ENCODE results near the gene TRPV3. TPM values are rescaled to one million over a fixed set of nuclear protein-coding genes. Genes with fewer than 3 reads are reported as not detected.
"Not testable (repeated sequence)": the region's sequence is repeated elsewhere in the genome, so short reads cannot be mapped to it uniquely, and the experiment has no call there.

TRPV3 gene
- total RNA-seq, 6 experiments from 2014 or later = 0.12 to 2.1 (median 0.37) TPM; not detected in 1

- WGBS (ENCODE audit: insufficient coverage, low coverage, low lambda C conversion rate, missing lambda C conversion rate) = no CpG with 5 or more reads among the region's 8 CpGs
- Histone ChIP-seq H3K27me3 (no peaks in the 10 kb centered on the region), H3K9me3 (no peaks in the 10 kb centered on the region), H3K36me3 (no peaks in the 10 kb centered on the region), H3K4me3 (no peak overlapping the region), H3K27ac (no peak overlapping the region), H3K4me1 (no peaks in the 10 kb centered on the region)
- ATAC-seq (no peak), DNase-seq (no peak)
- TF ChIP-seq, protein P1, sequence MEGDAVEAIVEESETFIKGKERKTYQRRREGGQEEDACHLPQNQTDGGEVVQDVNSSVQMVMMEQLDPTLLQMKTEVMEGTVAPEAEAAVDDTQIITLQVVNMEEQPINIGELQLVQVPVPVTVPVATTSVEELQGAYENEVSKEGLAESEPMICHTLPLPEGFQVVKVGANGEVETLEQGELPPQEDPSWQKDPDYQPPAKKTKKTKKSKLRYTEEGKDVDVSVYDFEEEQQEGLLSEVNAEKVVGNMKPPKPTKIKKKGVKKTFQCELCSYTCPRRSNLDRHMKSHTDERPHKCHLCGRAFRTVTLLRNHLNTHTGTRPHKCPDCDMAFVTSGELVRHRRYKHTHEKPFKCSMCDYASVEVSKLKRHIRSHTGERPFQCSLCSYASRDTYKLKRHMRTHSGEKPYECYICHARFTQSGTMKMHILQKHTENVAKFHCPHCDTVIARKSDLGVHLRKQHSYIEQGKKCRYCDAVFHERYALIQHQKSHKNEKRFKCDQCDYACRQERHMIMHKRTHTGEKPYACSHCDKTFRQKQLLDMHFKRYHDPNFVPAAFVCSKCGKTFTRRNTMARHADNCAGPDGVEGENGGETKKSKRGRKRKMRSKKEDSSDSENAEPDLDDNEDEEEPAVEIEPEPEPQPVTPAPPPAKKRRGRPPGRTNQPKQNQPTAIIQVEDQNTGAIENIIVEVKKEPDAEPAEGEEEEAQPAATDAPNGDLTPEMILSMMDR (IDR thresholded peaks at IDR 0.05) = no peak
- TF ChIP-seq POLR2A (IDR thresholded peaks at IDR 0.05) = no peak
- intact Hi-C loops (cut with DNase I) = no loop called here
Observed at GRCh38 chr17:3527896-3528295, 29.7 kb downstream of the TRPV3 start.

DNA sequence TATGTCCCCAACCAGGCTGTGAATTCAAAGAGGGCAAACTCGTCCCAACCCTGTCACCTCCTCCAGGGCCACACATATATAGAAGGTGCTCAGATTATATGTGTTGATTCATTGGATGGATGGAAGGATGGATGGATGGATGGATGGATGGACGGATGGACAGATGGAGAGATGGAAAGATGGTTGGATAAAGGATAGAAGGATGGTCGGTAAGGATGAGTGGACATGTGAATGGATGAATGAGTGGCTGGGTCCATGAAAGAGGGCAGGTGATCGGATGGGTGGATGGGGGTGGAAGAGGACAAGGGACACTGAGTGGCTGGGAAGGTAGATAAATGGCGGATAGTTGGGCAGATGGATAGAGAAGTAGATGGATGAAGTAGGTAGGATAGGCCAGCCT is 30.1 kb downstream of the TRPV3 start:
- Histone ChIP-seq H3K36me3 (no peaks in the 10 kb centered on the region), H3K9me3 (no peaks in the 10 kb centered on the region), H3K27ac (no peak overlapping the region), H3K27me3 (no peaks in the 10 kb centered on the region), H3K4me1 (no peaks in the 10 kb centered on the region), H3K4me3 (no peak overlapping the region)
- 79% methylated on average over 5 of the region's 5 CpGs for WGBS (ENCODE audit: insufficient coverage, low coverage, low lambda C conversion rate, missing lambda C conversion rate)
- ATAC-seq (no peak), DNase-seq (no peak)
- intact Hi-C loops (cut with DNase I) = no loop called here
- TF ChIP-seq POLR2A (IDR thresholded peaks at IDR 0.05) = no peak
- TF ChIP-seq, protein P1 (IDR thresholded peaks at IDR 0.05) = no peak

DNA sequence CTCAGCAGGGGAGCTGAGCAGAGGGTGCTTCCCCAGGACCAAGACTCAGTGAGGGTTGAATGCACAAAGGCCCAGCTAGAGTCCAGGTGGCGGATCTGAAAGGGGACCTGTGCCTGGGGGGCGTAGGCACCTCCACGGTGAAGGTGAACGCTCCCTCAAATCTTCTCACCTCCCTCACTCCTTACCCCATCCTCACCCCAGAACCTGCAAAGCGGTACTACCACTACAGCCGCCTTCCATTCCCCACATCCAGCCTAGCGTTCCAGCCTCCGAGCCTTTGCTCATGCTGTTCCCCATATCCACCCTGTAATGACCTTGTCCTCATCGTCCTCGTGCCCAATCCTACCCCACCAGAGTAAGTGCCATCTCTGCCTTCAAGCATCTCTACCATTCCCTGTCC is 30.6 kb downstream of the TRPV3 start:
- Histone ChIP-seq H3K36me3 (no peaks in the 10 kb centered on the region), H3K4me3 (no peak overlapping the region), H3K4me1 (no peaks in the 10 kb centered on the region), H3K27me3 (no peaks in the 10 kb centered on the region), H3K27ac (no peak overlapping the region), H3K9me3 (no peaks in the 10 kb centered on the region)
- TF ChIP-seq POLR2A (IDR thresholded peaks at IDR 0.05) = no peak
- TF ChIP-seq, protein P1 (IDR thresholded peaks at IDR 0.05) = no peak
- no peak for ATAC-seq
- intact Hi-C loops (cut with DNase I) = no loop called here
- WGBS (ENCODE audit: insufficient coverage, low coverage, low lambda C conversion rate, missing lambda C conversion rate) = 96% methylated on average over 4 of the region's 10 CpGs
- peak in 1 of 3 donors; percentile 20 for DNase-seq

GRCh38 chr17:3526491-3526890 is 31.1 kb downstream of the TRPV3 start:
- H3K4me1 ChIP-seq = no peaks in the 10 kb centered on the region
- 82% methylated on average over 7 of the region's 12 CpGs for WGBS (ENCODE audit: insufficient coverage, low coverage, low lambda C conversion rate, missing lambda C conversion rate)
- TF ChIP-seq POLR2A (IDR thresholded peaks at IDR 0.05) = no peak
- ATAC-seq (no peak), DNase-seq (no peak)
- H3K36me3 ChIP-seq = no peaks in the 10 kb centered on the region
- no peak overlapping the region for H3K27ac ChIP-seq
- H3K4me3 ChIP-seq = no peak overlapping the region
- H3K9me3 ChIP-seq = no peaks in the 10 kb centered on the region
- H3K27me3 ChIP-seq = no peaks in the 10 kb centered on the region
- intact Hi-C loops (cut with DNase I) = no loop called here

- Histone ChIP-seq H3K4me3 (no peak overlapping the region), H3K36me3 (no peaks in the 10 kb centered on the region), H3K27ac (no peak overlapping the region), H3K9me3 (no peaks in the 10 kb centered on the region), H3K27me3 (no peaks in the 10 kb centered on the region), H3K4me1 (no peaks in the 10 kb centered on the region)
- TF ChIP-seq, protein P1 (IDR thresholded peaks at IDR 0.05) = no peak
- TF ChIP-seq POLR2A (IDR thresholded peaks at IDR 0.05) = no peak
- DNase-seq (no peak), ATAC-seq (no peak)
- WGBS (ENCODE audit: insufficient coverage, low coverage, low lambda C conversion rate, missing lambda C conversion rate) = 77% methylated on average over 5 of the region's 13 CpGs
- intact Hi-C loops (cut with DNase I) = no loop called here
Observed at GRCh38 chr17:3524024-3524423, 33.6 kb downstream of the TRPV3 start.

- H3K27ac ChIP-seq; H3K36me3 ChIP-seq; H3K4me1 ChIP-seq; H3K27me3 ChIP-seq; H3K9me3 ChIP-seq; H3K4me3 ChIP-seq; ATAC-seq; intact Hi-C loops (cut with DNase I); DNase-seq: not testable (repeated sequence)
- WGBS (ENCODE audit: insufficient coverage, low coverage, low lambda C conversion rate, missing lambda C conversion rate) = 68% methylated on average over 2 of the region's 4 CpGs
Observed at GRCh38 chr17:3519472-3519871, 38.1 kb downstream of the TRPV3 start.
